ENCODE measurements around the gene SMIM13.

- TF ChIP-seq CBX2 (IDR thresholded peaks at IDR 0.05; ENCODE audit: borderline replicate concordance, low read depth) (no peak), POLR2A (IDR thresholded peaks at IDR 0.05; ENCODE audit: low read length) (no peak), GATA3 (IDR thresholded peaks at IDR 0.05; ENCODE audit: borderline replicate concordance) (no peak), PHF8 (IDR thresholded peaks at IDR 0.05; ENCODE audit: borderline replicate concordance, low read depth) (no peak), RCOR1 (IDR thresholded peaks at IDR 0.05; ENCODE audit: low read depth, low read length) (no peak), FOSL2 (IDR thresholded peaks at IDR 0.05) (no peak), FOSL2 (CRISPR knock-in tag; IDR thresholded peaks at IDR 0.05) (no peak), CTCF (IDR thresholded peaks at IDR 0.05) (no peak), HEYL (CRISPR knock-in tag; IDR thresholded peaks at IDR 0.05) (no peak), CHD4 (IDR thresholded peaks at IDR 0.05; ENCODE audit: borderline replicate concordance) (no peak), PBX3 (IDR thresholded peaks at IDR 0.05) (no peak), CHD2 (IDR thresholded peaks at IDR 0.05; ENCODE audit: low read length, partially characterized antibody) (no peak)
Measured at GRCh38 chr6:11069760-11070159, 23.9 kb upstream of the SMIM13 start.

Measured in A549 (cell line).